CD4-positive, alpha-beta T cell treated with Interleukin-6 for 4 hours (primary cell): Measurements from ENCODE around the gene BANP.
A peak's percentile ranks its signal among the peaks of the same experiment; 100 is the strongest.

Experiments
- DNase-seq: peaks from one replicate; pipeline ENCODE4 v3.0.0-alpha.2; 2020; ENCODE audit warnings: mixed read lengths

The BANP gene

GRCh38 chr16:87949071-87949744 lies 2.0 kb upstream of the BANP start:
- DNase-seq = no peak

- peak; percentile 21 for DNase-seq
These were observed 611 bp downstream of the BANP start for GRCh38 chr16:87951552-87952538.

- DNase-seq = no peak
These were observed 1.5 kb downstream of the BANP start for GRCh38 chr16:87952751-87953150.

- DNase-seq = no peak
These were observed 2.3 kb downstream of the BANP start for GRCh38 chr16:87953308-87954215.

- no peak for DNase-seq
These were observed 3.1 kb downstream of the BANP start for GRCh38 chr16:87954361-87954760.

- no peak for DNase-seq
These were observed 3.6 kb downstream of the BANP start for GRCh38 chr16:87954826-87955225.

GRCh38 chr16:87955302-87956097 lies 4.3 kb downstream of the BANP start:
- no peak for DNase-seq

GRCh38 chr16:87956098-87956364 lies 4.8 kb downstream of the BANP start:
- DNase-seq = no peak

- DNase-seq = peak; percentile 76
These were observed 5.4 kb downstream of the BANP start for GRCh38 chr16:87956365-87957231.

GRCh38 chr16:87957296-87958094 lies 6.3 kb downstream of the BANP start:
- DNase-seq = no peak

- DNase-seq = no peak
These were observed 7.4 kb downstream of the BANP start for GRCh38 chr16:87958632-87959031.

- DNase-seq = no peak
These were observed 8.3 kb downstream of the BANP start for GRCh38 chr16:87959391-87959990.

GRCh38 chr16:87960296-87960695 lies 9.1 kb downstream of the BANP start:
- no peak for DNase-seq

GRCh38 chr16:87960852-87961251 lies 9.6 kb downstream of the BANP start:
- no peak for DNase-seq

GRCh38 chr16:87961623-87962022 lies 10.4 kb downstream of the BANP start:
- no peak for DNase-seq

GRCh38 chr16:87963400-87963799 lies 12.2 kb downstream of the BANP start:
- peak; percentile 72 for DNase-seq

- DNase-seq = no peak
These were observed 12.9 kb downstream of the BANP start for GRCh38 chr16:87964049-87964659.

GRCh38 chr16:87965417-87965816 lies 14.2 kb downstream of the BANP start:
- DNase-seq = no peak

- no peak for DNase-seq
These were observed 14.9 kb downstream of the BANP start for GRCh38 chr16:87966064-87966645.
